Measurements from ENCODE around the gene RABGGTA. TPM values are rescaled to one million over a fixed set of nuclear protein-coding genes. Genes with fewer than 3 reads are reported as not detected.
A peak's percentile ranks its signal among the peaks of the same experiment; 100 is the strongest.
"Not testable (repeated sequence)": the region's sequence is repeated elsewhere in the genome, so short reads cannot be mapped to it uniquely, and the experiment has no call there.

The RABGGTA gene
- polyA plus RNA-seq, 1 experiment = 52.5 TPM

DNA sequence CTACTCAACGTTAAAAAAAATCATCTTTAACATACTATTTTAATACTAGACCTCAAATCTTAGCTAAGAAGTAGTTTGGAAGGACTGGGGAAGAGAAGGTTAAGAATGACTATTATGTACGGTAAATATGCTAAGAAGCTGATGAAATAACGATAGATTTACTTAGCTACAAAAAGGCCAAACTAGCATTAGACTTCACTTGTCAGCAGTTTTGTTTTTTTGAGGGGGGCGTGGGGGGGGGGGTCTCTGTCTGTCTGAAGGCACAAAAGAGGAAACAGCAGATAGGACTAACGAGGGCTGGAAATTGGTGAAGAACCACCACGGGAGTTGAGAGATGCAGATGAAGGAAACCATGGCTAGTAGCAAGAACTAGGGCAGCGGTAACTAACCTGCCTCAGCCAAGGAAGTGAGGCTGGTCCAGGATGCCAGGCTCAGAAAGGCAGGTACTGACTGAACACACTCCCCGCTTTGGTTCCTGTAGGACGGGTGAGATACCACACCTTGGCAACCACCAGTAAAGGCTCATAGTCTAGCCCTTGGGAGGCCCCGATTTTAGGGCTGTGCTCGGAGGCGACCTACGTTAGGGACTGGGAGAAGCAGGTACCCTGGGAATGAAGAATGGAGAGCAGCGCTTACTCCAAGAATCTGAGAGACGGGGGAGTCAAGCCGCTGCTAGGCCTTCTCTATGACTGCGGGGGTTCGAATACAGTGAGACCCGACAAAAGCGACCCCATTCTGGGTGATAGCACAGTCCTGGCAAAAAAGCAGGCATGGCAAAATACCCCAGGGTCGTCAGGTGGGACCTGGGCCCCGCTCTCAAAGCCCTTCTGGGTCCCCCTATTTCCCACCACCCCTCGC, 39.9 kb downstream of the RABGGTA start:
- TF ChIP-seq CTCF (IDR thresholded peaks at IDR 0.05; ENCODE audit: insufficient read depth, low read depth, low read length) = no peak
- peaks cover under 1% of the 10 kb centered on the region; the same call in 1 of the 2 replicates for H3K36me3 ChIP-seq (ENCODE audit: control insufficient read depth, insufficient read depth, low read length)
- ChIA-PET POLR2A (no interaction called here), CTCF (no interaction called here)
- H3K27me3 ChIP-seq (ENCODE audit: control insufficient read depth, insufficient read depth, low read length) = no peaks in the 10 kb centered on the region
- peak overlapping the region; percentile 62 for H3K4me3 ChIP-seq (ENCODE audit: low read depth, low read length)
- no peak for DNase-seq (ENCODE audit: low read depth)

DNA sequence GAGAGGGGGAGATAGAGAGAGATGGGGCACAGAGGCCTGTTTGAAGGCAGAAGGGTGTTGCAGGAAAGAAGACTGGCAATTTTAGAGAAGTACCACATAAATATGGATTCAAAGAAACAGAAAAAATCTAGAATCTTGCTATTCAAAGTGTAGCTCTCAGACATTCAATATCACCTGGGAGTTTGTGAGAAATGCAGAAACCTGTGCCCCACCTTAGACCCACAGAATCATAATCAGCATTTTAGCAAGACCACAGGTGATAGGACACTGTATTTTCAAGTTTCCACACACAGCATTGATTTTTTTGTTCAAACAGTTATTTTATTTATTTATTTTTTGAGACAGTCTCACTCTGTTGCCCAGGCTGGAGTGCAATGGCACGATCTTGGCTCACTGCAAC, 42.5 kb downstream of the RABGGTA start:
- Histone ChIP-seq H3K27me3 (ENCODE audit: control insufficient read depth, insufficient read depth, low read length) (no peaks in the 10 kb centered on the region), H3K4me3 (ENCODE audit: low read depth, low read length) (no peak overlapping the region), H3K36me3 (ENCODE audit: control insufficient read depth, insufficient read depth, low read length) (no peaks in the 10 kb centered on the region; the same call in 1 of the 2 replicates)
- CTCF ChIA-PET = interaction anchor here (1.0 to 1.3 kb wide), 3 partner anchors 9 to 13 kb away, joined by 4 to 8 read pairs (median 5); partner anchors contain the start of genes MDP1 and TINF2
- POLR2A ChIA-PET = no interaction called here
- DNase-seq (ENCODE audit: low read depth) = no peak
- TF ChIP-seq CTCF (IDR thresholded peaks at IDR 0.05; ENCODE audit: insufficient read depth, low read depth, low read length) = no peak

GRCh38 chr14:24226473-24226872, 44.9 kb downstream of the RABGGTA start:
- no peaks in the 10 kb centered on the region; the same call in 1 of the 2 replicates for H3K36me3 ChIP-seq (ENCODE audit: control insufficient read depth, insufficient read depth, low read length)
- ChIA-PET CTCF (no interaction called here), POLR2A (no interaction called here)
- H3K27me3 ChIP-seq (ENCODE audit: control insufficient read depth, insufficient read depth, low read length) = no peaks in the 10 kb centered on the region
- no peak for TF ChIP-seq CTCF (IDR thresholded peaks at IDR 0.05; ENCODE audit: insufficient read depth, low read depth, low read length)
- no peak overlapping the region for H3K4me3 ChIP-seq (ENCODE audit: low read depth, low read length)
- DNase-seq (ENCODE audit: low read depth) = no peak

DNA sequence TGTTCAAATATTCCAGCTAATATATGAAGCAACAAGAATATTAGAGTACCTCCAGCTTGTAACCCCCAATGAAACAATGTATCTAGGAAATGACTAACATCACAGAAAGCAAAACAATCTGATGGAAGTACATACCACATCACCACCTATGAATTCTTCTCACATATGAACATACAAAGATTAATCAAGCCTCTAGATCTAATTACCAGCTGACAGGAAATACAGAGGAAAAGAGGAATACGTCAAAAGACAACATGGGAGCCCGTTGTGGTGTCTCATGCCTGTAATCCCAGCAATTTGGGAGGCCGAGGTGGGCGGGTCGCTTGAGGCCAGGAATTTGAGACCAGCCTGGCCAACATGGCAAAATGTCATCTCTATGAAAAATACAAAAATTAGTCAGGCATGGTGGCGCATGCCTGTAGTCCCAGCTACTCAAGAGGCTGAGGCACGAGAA, 46.8 kb downstream of the RABGGTA start:
- Histone ChIP-seq H3K27me3 (ENCODE audit: control insufficient read depth, insufficient read depth, low read length) (no peaks in the 10 kb centered on the region), H3K36me3 (ENCODE audit: control insufficient read depth, insufficient read depth, low read length) (no peaks in the 10 kb centered on the region; the same call in 1 of the 2 replicates), H3K4me3 (ENCODE audit: low read depth, low read length) (no peak overlapping the region)
- POLR2A ChIA-PET = no interaction called here
- CTCF ChIA-PET = interaction anchor here (1.4 kb wide), 1 partner anchor 9 kb away, joined by 7 read pairs; the partner anchor contains the start of gene MDP1
- TF ChIP-seq CTCF (IDR thresholded peaks at IDR 0.05; ENCODE audit: insufficient read depth, low read depth, low read length) = no peak
- DNase-seq (ENCODE audit: low read depth) = no peak

DNA sequence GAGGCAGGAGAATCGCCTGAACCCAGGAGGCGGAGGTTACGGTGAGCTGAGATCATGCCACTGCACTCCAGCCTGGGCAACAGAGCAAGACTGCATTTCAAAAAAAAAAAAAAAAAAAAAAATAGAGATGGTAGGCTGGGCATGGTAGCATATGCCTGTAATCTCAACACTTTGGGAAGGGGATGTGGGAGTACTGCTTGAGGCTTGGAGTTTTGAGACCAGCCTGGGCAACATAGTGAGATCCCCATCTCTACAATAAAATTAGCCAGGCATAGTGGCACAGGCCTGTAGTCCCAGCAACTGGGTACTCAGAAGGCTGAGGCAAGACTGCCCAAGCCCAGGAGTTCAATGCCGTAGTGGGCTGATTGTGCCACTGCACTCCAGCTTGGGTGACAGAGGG, 48.4 kb downstream of the RABGGTA start:
- H3K36me3 ChIP-seq (ENCODE audit: control insufficient read depth, insufficient read depth, low read length); DNase-seq (ENCODE audit: low read depth); H3K4me3 ChIP-seq (ENCODE audit: low read depth, low read length); H3K27me3 ChIP-seq (ENCODE audit: control insufficient read depth, insufficient read depth, low read length): not testable (repeated sequence)
- CTCF ChIA-PET = interaction anchor here (1.2 kb wide), 1 partner anchor 19 kb away, joined by 3 read pairs; the partner anchor contains the start of gene TINF2
- POLR2A ChIA-PET = interaction anchor here (0.6 kb wide), 1 partner anchor 9 kb away, joined by 8 read pairs; no protein-coding TSS in a partner anchor
